B cell (primary cell): Measurements from ENCODE around the gene ATPAF2. TPM values are rescaled to one million over a fixed set of nuclear protein-coding genes. Genes with fewer than 3 reads are reported as not detected.

Source experiments
- ATAC-seq: fragments of 200-7000 bp; cut with Tn5 transposase; one replicate; pipeline ENCODE4 v1.10.0; 2021; ENCODE audit warnings: low read depth, mild to moderate bottlenecking, moderate number of reproducible peaks, moderate library complexity
- CTCF ChIA-PET: fragments of 350-600 bp; sonication (Branson Sonifier 250); formaldehyde crosslinking; loops from one replicate; lab custom pipeline; 2021; ENCODE audit warnings: antibody characterized with exemption, inconsistent platforms; lab: Charles Lee
- POLR2A ChIA-PET: fragments of 350-600 bp; sonication (Branson Sonifier 250); formaldehyde crosslinking; loops from one replicate; lab custom pipeline; 2021; ENCODE audit warnings: antibody characterized with exemption; lab: Charles Lee
- DNase-seq: peaks from one replicate; pipeline ENCODE4 v3.0.0; 2013
- H2AFZ ChIP-seq: 2 replicates; pipeline ENCODE4 v1.6.1; 2012; ENCODE audit warnings: mild to moderate bottlenecking, low read depth, low read length; ENCODE audit not compliant: insufficient read depth, poor library complexity, severe bottlenecking
- H3K27ac ChIP-seq, 2 donors: 1 replicate in 1 of 2; 2 replicates in 1 of 2; pipeline ENCODE4 v1.5.1; 2012 to 2013; ENCODE audit warnings: low read length in 2 of 2, mild to moderate bottlenecking in 2 of 2, moderate library complexity in 1 of 2
- H3K27me3 ChIP-seq, 4 experiments: fragments of 200-600 bp in 1 of 4; sonication (generic) in 1 of 4; replicated peaks in 1 of 4; 1 replicate in 2 of 4; 2 replicates in 2 of 4; pipeline versions ENCODE4 v1.6.1 to v1.7.0; 2013 to 2016; ENCODE audit warnings: low read length in 3 of 4, mild to moderate bottlenecking in 2 of 4, mixed read lengths in 1 of 4, moderate library complexity in 1 of 4; ENCODE audit not compliant: insufficient read depth in 4 of 4, control insufficient read depth in 3 of 4; ENCODE audit errors: control extremely low read depth in 1 of 4
- H3K36me3 ChIP-seq, 2 experiments: replicated peaks in 1 of 2; 1 replicate in 1 of 2; 2 replicates in 1 of 2; pipeline versions ENCODE4 v1.6.1 to v1.7.1; 2013; ENCODE audit warnings: low read length in 1 of 2; ENCODE audit not compliant: insufficient read depth in 2 of 2, control insufficient read depth in 1 of 2; ENCODE audit errors: control extremely low read depth in 1 of 2, extremely low read depth in 1 of 2
- H3K4me1 ChIP-seq, 2 donors: fragments of 200-600 bp in 1 of 2; sonication (generic) in 1 of 2; 1 replicate in 1 of 2; 2 replicates in 1 of 2; pipeline versions ENCODE4 v1.5.1 to v1.6.1; 2013 to 2017; ENCODE audit warnings: low read length in 2 of 2; ENCODE audit not compliant: control insufficient read depth in 2 of 2, insufficient read depth in 2 of 2
- H3K4me2 ChIP-seq: replicated peaks from 2 replicates; pipeline ENCODE3; 2012; ENCODE audit warnings: mild to moderate bottlenecking, low read depth, low read length; ENCODE audit not compliant: poor library complexity, severe bottlenecking
- H3K4me3 ChIP-seq, 5 experiments: fragments of 200-600 bp in 1 of 5; sonication (generic) in 1 of 5; 1 replicate in 3 of 5; 2 replicates in 2 of 5; pipeline versions ENCODE4 v1.5.1 to v1.7.0; 2011 to 2016; ENCODE audit warnings: low read length in 4 of 5, mild to moderate bottlenecking in 4 of 5, low read depth in 2 of 5, control low read depth in 1 of 5, moderate library complexity in 1 of 5; ENCODE audit not compliant: insufficient read depth in 1 of 5; ENCODE audit errors: control extremely low read depth in 1 of 5, extremely low read depth in 1 of 5
- H3K79me2 ChIP-seq: fragments of 200-600 bp; sonication (generic); one replicate; pipeline ENCODE4 v1.6.0; 2016; ENCODE audit warnings: low read length; ENCODE audit not compliant: control insufficient read depth, insufficient read depth
- H3K9ac ChIP-seq: fragments of 200-600 bp; sonication (generic); 2 replicates; pipeline ENCODE4 v1.6.1; 2017; ENCODE audit warnings: mild to moderate bottlenecking, low read length, moderate library complexity
- H3K9me3 ChIP-seq, 3 donors: one replicate each; pipeline versions ENCODE4 v1.6.1 to v1.7.1; 2013; ENCODE audit warnings: low read length in 2 of 3; ENCODE audit not compliant: control insufficient read depth in 2 of 3, insufficient read depth in 1 of 3; ENCODE audit errors: control extremely low read depth in 1 of 3
- H4K20me1 ChIP-seq: 2 replicates; pipeline ENCODE4 v1.6.0; 2012; ENCODE audit warnings: mild to moderate bottlenecking, low read length; ENCODE audit not compliant: insufficient read depth, control insufficient read depth, poor library complexity, severe bottlenecking
- H3K27ac Mint-ChIP-seq: one replicate; pipeline ENCODE4 v1.8.0; 2021; ENCODE audit warnings: mixed read lengths
- H3K27me3 Mint-ChIP-seq: one replicate; pipeline ENCODE4 v1.8.0; 2021; ENCODE audit warnings: mixed read lengths
- H3K4me1 Mint-ChIP-seq: one replicate; pipeline ENCODE4 v1.8.0; 2021; ENCODE audit warnings: mixed read lengths
- H3K4me3 Mint-ChIP-seq: one replicate; pipeline ENCODE4 v1.8.0; 2021; ENCODE audit warnings: mixed read lengths
- H3K9me3 Mint-ChIP-seq: one replicate; pipeline ENCODE4 v1.8.0; 2022; ENCODE audit warnings: mixed read lengths; ENCODE audit not compliant: insufficient read depth
- CTCF ChIP-seq: fragments of 200-600 bp; IDR thresholded peaks from one replicate; pipeline ENCODE4 v1.8.0; 2022; ENCODE audit warnings: antibody characterized with exemption, mild to moderate bottlenecking
- EZH2 ChIP-seq: IDR thresholded peaks from 2 replicates; pipeline ENCODE4 v1.6.1; 2012; ENCODE audit warnings: borderline replicate concordance, low read depth, mild to moderate bottlenecking, moderate library complexity, low read length; ENCODE audit not compliant: insufficient read depth, poor library complexity, severe bottlenecking
- WGBS: methylation state at CpG from one replicate; pipeline ENCODE4 v1.1.5; 2013; ENCODE audit warnings: missing lambda C conversion rate; ENCODE audit not compliant: insufficient coverage; 5-methylcytosine and 5-hydroxymethylcytosine counted together
- intact Hi-C: fragments of 100-400 bp; cut with micrococcal nuclease; formaldehyde crosslinking; loops from one replicate; pipeline ENCODE4 v1.10.0; 2022
- polyA plus RNA-seq: library from polyadenylated mRNA; depleted of rRNA; stranded (reverse); fragments of >200 nt; gene quantifications from 2 replicates; pipeline ENCODE4 v1.2.3, GENCODE V29; 2012
- total RNA-seq, 2 donors: library from RNA; stranded (reverse); fragments of 120-200 nt in 1 of 2; gene quantifications; 1 replicate in 1 of 2; 2 replicates in 1 of 2; pipeline versions ENCODE4 v1.2.3 to v1.2.4, GENCODE V29; 2013 to 2022

ATPAF2 gene
- total and polyA plus RNA-seq, 2 donors (not counting 1 experiment from before 2014, with no cell fraction given): 60.5 to 73.5 TPM

DNA sequence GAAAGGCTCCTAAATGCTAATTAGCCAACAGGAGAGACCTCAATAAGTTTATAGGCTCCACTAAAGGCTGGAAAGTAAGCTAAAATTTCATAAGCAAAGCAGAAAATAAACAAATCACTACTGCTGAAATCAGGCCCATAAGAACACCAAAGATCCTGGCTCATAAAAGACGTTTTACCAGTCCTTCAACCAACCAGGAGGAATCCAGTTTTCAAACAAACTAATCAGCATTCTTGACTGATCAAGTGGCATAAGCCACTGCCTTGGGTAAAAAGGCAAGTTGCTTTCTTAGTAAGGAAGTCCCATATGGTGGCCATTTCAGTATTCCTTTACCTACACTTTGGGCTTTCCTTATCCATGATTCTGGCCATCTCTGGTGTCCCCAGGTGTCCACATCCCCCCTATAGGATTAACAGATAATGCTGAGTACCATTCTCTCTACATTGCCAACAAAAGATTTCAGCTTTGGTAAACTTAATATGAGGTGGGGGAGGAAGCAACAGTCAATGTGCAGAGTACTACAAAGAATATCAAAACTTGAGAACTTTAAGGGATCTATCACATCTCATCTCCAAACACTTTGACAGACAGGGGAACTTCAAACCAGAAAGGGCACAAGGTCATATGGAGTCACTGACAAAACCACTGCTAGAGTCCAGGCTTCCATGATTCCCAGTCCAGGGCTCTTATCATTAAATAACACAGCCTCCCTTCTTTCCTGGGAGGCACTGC, 68.1 kb downstream of the ATPAF2 start:
- H3K36me3 ChIP-seq: no peaks in the 10 kb centered on the region
- H4K20me1 ChIP-seq: peaks cover 24% of the 10 kb centered on the region
- no peak overlapping the region for H2AFZ ChIP-seq
- no peaks in the 10 kb centered on the region for H3K27me3 ChIP-seq
- peaks cover 42% of the 10 kb centered on the region for H3K79me2 ChIP-seq
- no peak for ATAC-seq
- H3K27me3 Mint-ChIP-seq: no peaks in the 10 kb centered on the region
- peaks cover 30% of the 10 kb centered on the region for H3K4me1 Mint-ChIP-seq
- H3K4me3 Mint-ChIP-seq: peak overlapping the region; percentile 88
- 80% methylated on average over 1 of the region's 1 CpG for WGBS
- intact Hi-C loops: loop anchor here (10.0 kb wide), 1 partner anchor 2004 kb away; the partner anchor contains the start of gene AKAP10
- H3K9me3 Mint-ChIP-seq: no peaks in the 10 kb centered on the region
- H3K4me2 ChIP-seq: peak overlapping the region; percentile 94
- TF ChIP-seq CTCF (no peak), EZH2 (no peak)
- no peak overlapping the region for H3K27ac ChIP-seq
- CTCF ChIA-PET: no interaction called here
- DNase-seq: no peak
- peak overlapping the region; percentile 53 for H3K27ac Mint-ChIP-seq
- POLR2A ChIA-PET: no interaction called here
- peak overlapping the region; percentile 77 for H3K9ac ChIP-seq
- peaks cover 12 to 17% of the 10 kb centered on the region in 2 donors for H3K4me1 ChIP-seq
- peak overlapping the region in 4 of 5 experiments; percentile 69 to 82 (median 78) for H3K4me3 ChIP-seq
- no peaks in the 10 kb centered on the region for H3K9me3 ChIP-seq

Other genes starting within 250 kb of the ATPAF2 start
- gene SREBF1, start 202.2 kb downstream of the ATPAF2 start, total RNA-seq: 21.6 and 22.3 TPM in 2 replicates
- 34.9 and 80.1 TPM in 2 replicates for gene SREBF1, start 202.2 kb downstream of the ATPAF2 start, polyA plus RNA-seq
- gene TOM1L2, start 66.8 kb downstream of the ATPAF2 start, total RNA-seq: 29.7 and 34.4 TPM in 2 replicates
- gene TOM1L2, start 66.8 kb downstream of the ATPAF2 start, polyA plus RNA-seq: 25.1 and 27.8 TPM in 2 replicates
- gene DRC3, start 66.3 kb downstream of the ATPAF2 start, total RNA-seq: 0.17 TPM in 1 of 2 replicates, not detected in the other
- not detected in 2 replicates for gene DRC3, start 66.3 kb downstream of the ATPAF2 start, polyA plus RNA-seq
- gene GID4, start 240 bp upstream of the ATPAF2 start, total RNA-seq: 11.6 and 11.8 TPM in 2 replicates
- 4.9 and 5.6 TPM in 2 replicates for gene GID4, start 240 bp upstream of the ATPAF2 start, polyA plus RNA-seq
- gene DRG2, start 48.8 kb upstream of the ATPAF2 start, total RNA-seq: 67.8 and 73.1 TPM in 2 replicates
- 56.9 and 58.7 TPM in 2 replicates for gene DRG2, start 48.8 kb upstream of the ATPAF2 start, polyA plus RNA-seq
- gene MYO15A, start 69.6 kb upstream of the ATPAF2 start, total RNA-seq: 1.5 and 2.5 TPM in 2 replicates
- gene MYO15A, start 69.6 kb upstream of the ATPAF2 start, polyA plus RNA-seq: 1.7 and 3.1 TPM in 2 replicates
- 103 and 104 TPM in 2 replicates for gene ALKBH5, start 144.7 kb upstream of the ATPAF2 start, total RNA-seq
- gene ALKBH5, start 144.7 kb upstream of the ATPAF2 start, polyA plus RNA-seq: 63.3 and 97.4 TPM in 2 replicates
- gene LLGL1, start 186.5 kb upstream of the ATPAF2 start, total RNA-seq: 14.9 and 15.7 TPM in 2 replicates
- gene LLGL1, start 186.5 kb upstream of the ATPAF2 start, polyA plus RNA-seq: 12.3 and 15.2 TPM in 2 replicates
- 335 and 357 TPM in 2 replicates for gene FLII, start 219.6 kb upstream of the ATPAF2 start, total RNA-seq
- 507 and 531 TPM in 2 replicates for gene FLII, start 219.6 kb upstream of the ATPAF2 start, polyA plus RNA-seq
- 16.3 and 18.7 TPM in 2 replicates for gene MIEF2, start 221.5 kb upstream of the ATPAF2 start, total RNA-seq
- gene MIEF2, start 221.5 kb upstream of the ATPAF2 start, polyA plus RNA-seq: 5.6 and 13.3 TPM in 2 replicates